Tongue (tissue), 2 donors: ENCODE measurements around the gene CAPN15. TPM values are rescaled to one million over a fixed set of nuclear protein-coding genes. Genes with fewer than 3 reads are reported as not detected.
A peak's percentile ranks its signal among the peaks of the same experiment; 100 is the strongest.

Experiments used
- DNase-seq: peaks from one replicate; pipeline ENCODE4 v3.0.0-alpha.2; 2015
- total RNA-seq: library from RNA; depleted of rRNA; stranded (reverse); fragments of >200 nt; gene quantifications from one replicate; pipeline ENCODE4 v1.2.3, GENCODE V29; 2014

Gene CAPN15
- total RNA-seq, 1 donor from 2014 or later = 23.7 TPM

DNA sequence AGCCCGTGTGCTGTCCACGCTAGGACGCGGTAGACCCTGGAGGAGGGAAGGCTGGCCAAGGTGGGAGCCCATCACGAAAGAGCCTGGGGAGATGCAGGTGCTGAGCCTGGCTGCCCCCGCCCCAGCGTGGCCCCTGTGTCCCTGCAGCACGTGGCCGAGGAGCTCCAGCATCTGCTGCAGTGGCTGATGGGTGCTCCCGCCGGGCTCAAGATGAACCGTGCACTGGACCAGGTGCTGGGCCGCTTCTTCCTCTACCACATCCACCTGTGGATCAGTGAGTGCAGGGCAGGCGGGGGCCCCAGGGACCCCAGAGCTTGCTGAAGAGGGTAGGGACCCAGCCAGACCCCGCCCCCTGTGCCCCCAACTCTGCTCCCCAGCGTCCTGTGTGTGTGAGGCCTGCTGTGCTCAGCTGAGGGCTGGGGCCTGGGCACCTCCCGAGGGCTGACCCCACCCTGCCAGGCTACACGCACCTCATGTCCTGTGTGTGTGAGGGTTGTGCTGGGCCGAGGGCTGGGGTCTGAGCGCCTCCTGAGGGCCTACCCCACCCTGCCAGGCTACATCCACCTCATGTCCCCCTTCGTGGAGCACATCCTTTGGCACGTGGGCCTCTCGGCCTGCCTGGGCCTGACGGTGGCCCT is 50.8 kb downstream of the CAPN15 start:
- DNase-seq = no peak

DNA sequence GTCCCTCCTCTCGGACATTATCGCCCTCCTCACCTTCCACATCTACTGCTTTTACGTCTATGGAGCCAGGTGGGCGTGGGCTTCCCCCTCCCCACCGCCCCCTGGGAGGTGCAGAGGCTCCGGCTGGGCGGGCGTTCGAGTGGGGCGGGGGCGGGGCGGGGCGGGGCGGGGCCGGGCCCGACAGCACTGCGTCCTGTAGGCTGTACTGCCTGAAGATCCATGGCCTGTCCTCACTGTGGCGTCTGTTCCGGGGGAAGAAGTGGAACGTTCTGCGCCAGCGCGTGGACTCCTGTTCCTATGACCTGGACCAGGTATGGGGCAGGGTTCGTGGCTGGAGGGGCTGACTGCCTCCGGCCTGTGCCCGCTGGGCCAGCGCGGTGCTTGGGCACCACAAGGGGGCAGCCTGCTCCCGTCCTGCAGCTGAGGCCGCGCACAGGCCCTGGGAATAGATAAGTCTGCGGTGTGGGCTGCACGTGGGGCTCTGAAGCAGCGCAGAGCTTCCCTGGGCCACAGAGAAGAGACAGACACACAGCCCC is 51.4 kb downstream of the CAPN15 start:
- peak; percentile 71 for DNase-seq

GRCh38 chr16:580141-580945 is 52.8 kb downstream of the CAPN15 start:
- DNase-seq = no peak

GRCh38 chr16:580946-581498 is 53.5 kb downstream of the CAPN15 start:
- no peak for DNase-seq

GRCh38 chr16:582218-582613 is 54.7 kb downstream of the CAPN15 start:
- DNase-seq = no peak

DNA sequence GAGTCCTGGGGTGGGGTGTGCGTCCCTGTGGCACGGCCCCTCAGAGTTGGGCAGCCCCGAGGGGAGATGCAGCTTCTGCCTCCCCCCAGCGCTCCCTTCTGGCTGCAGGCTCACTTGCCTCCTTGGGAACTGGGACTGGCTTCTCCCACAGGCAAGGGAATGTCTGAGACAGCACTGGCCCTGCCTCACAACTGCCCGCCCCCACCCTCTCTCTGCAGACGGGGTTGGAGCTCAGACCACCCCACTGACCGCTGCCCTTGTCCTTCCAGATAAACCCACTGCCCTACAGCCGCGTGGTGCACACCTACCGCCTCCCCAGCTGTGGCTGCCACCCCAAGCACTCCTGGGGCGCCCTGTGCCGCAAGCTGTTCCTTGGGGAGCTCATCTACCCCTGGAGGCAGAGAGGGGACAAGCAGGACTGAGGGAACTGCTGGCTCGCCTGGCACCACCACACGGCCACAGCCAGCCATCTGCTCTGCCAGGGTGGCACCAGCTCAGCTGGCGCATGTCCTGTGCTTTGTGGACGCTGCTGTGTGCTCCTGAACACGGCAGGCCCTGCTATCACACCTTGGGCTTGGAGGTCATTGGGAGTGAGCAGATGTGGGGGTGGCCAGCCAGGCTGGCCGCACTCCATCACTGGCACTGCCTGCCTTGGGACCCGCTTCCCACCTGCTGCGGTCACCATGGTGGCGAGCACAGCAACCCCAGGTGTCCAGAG is 55.3 kb downstream of the CAPN15 start:
- no peak for DNase-seq

DNA sequence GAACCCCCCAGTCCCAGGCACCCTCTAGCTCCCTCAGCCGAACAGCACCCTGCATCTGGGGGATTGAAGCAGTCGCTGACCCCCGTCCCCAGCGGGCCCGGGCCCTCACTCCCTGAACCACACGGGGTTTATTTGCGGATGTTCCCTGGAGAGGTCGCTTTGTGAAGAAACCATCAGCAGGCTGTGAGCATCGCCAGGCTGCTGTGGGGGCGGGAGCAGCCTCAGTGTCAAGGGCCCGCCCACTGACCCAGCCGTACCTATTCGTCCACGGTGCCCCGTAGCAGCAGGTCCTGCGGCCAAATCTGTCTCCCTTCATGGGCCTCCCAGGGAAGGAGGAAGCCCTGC is 55.9 kb downstream of the CAPN15 start:
- no peak for DNase-seq

- DNase-seq = no peak
Observed at GRCh38 chr16:583815-584591, 56.5 kb downstream of the CAPN15 start.

DNA sequence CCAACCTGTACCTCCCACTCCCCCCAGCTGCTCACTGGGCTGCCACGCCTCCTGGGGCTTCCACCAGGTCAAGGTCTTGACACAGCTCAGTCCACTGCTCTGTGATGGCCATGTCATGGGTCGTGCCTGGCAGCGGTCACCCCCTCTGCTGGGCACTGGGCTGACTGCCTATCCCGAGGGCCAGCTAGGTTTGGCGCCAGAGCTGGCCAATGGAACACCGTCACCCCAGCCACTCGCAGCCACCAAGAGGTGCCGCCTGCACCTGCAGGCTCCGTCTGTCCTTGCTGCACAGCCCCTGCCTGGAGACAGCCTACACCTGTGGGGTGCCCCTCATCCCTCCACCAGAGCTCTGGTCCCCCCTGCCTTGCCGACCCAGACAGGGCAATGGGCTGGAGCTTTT is 57.8 kb downstream of the CAPN15 start:
- no peak for DNase-seq

- DNase-seq = no peak
Observed at GRCh38 chr16:586047-586644, 58.6 kb downstream of the CAPN15 start.

DNA sequence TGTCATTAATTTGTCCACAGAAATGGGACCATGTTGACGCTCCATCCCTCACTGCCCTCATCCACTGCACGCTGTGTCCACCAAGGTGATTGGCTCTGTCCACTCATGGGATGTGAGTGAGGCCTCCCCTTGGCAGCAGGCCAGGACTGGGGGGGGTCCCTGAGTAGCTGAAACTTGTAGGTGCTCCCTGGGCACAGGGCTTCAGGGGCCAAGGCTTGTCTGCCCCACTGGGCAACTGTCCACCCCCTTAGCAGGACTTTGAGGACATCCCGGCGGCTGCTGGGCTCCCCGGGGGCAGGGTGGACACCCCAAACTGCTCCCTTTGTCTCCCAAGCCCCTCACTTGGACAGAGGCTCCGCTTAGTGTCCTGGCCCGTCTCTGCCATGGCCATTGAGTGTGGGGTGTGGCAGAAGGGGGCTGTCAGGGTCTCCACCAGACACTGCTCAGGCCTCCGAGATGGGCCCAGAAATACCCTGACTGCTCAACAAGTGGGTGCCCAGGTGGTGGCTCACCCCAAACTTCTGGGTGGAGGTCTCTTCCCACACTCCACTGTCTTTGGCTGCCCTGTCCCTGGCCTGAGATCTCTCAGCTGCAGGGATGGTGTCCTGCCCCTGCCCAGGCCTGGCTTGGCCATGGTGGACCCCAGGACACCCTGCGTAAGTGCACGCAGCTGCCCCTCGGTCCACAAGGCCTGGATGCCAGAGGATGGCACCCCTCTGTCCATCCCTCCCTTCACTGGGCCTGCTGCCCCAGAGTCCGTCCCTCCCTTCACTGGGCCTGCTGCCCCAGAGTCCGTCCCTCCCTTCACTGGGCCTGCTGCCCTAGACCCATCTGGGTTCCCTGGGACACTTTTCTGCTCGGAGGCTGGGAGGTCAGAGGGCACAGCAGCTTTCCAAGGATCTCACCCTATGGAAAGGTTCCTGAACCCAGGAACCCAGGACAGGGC is 59.4 kb downstream of the CAPN15 start:
- DNase-seq = no peak

GRCh38 chr16:588639-588888 is 61.1 kb downstream of the CAPN15 start:
- peak; percentile 67 for DNase-seq

- DNase-seq = peak; percentile 98
Observed at GRCh38 chr16:588889-589657, 61.6 kb downstream of the CAPN15 start.

DNA sequence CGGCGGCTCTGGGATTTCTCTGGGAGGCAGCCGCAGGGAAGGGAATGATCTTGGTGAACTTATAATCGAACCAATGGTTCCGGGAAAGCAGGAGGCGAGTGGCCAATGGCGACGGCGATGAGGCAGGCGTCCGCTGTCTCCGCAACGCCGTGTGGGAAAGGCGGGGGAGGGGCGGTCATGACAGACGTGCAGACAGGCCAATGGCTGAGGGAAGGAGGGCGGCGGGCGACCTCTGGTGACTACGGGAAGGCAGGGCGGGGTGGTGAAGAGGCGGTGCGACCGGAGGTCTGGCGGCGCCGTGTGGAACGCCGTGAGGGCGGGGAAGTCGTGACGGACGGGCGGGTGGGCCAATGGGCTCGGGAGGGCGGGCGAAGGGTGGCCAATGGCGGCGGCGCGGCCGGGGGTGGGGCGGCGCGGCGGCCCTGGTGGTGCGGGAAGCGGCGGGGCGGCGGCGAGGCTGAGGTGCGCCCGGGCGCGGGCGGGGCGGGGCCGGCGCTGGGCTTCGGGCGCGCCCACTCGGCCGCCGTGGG is 62.2 kb downstream of the CAPN15 start, which contains the start of gene RAB40C:
Gene RAB40C (plus strand): TSS at position 409 of the 530 bp plus-strand sequence. CDS start 226 bp downstream, outside the sequence.
- peak; percentile 99 for DNase-seq

DNA sequence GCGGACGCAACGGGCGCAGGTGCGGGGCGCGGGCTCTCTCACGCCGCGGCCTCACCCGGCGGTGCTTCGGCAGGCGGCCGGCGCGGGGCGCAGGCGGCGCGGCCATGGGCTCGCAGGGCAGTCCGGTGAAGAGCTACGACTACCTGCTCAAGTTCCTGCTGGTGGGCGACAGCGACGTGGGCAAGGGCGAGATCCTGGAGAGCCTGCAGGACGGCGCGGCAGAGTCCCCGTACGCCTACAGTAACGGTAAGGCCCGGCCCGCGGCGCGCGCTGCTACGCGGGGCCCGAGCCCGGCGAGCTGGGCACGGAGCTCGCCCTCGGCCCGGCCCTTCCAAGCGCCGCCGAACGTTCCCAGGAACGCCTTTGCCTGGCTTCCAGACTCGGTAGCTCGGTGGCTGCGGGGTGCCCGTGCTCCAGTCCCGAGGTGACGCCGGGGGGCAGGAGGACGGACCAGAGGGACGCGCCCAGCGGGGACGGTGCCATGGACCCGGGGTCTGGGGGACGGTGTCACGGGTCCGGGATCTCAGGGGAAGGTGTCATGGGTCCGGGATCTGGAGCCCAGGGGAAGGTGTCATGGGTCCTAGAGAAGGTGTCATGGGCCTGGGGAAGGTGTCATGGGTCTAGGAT is 62.8 kb downstream of the CAPN15 start:
- DNase-seq = peak; percentile 63

- no peak for DNase-seq
Observed at GRCh38 chr16:590815-591200, 63.3 kb downstream of the CAPN15 start.

- DNase-seq = no peak
Observed at GRCh38 chr16:591231-591630, 63.7 kb downstream of the CAPN15 start.

- no peak for DNase-seq
Observed at GRCh38 chr16:591892-592517, 64.5 kb downstream of the CAPN15 start.
